Stimulated activated CD8-positive, alpha-beta memory T cell treated with anti-CD3 and anti-CD28 coated beads, Interleukin-4, amount 100 ng/mL, for 4 hours (primary cell): Measurements from ENCODE around the gene LIN9.
"Not testable (repeated sequence)": the region's sequence is repeated elsewhere in the genome, so short reads cannot be mapped to it uniquely, and the experiment has no call there.

Source experiments
- DNase-seq, 2 donors: peaks; one replicate each; pipeline ENCODE4 v3.0.0-alpha.2; 2020; ENCODE audit warnings: low read depth in 2 of 2, low spot score in 1 of 2

The LIN9 gene

DNA sequence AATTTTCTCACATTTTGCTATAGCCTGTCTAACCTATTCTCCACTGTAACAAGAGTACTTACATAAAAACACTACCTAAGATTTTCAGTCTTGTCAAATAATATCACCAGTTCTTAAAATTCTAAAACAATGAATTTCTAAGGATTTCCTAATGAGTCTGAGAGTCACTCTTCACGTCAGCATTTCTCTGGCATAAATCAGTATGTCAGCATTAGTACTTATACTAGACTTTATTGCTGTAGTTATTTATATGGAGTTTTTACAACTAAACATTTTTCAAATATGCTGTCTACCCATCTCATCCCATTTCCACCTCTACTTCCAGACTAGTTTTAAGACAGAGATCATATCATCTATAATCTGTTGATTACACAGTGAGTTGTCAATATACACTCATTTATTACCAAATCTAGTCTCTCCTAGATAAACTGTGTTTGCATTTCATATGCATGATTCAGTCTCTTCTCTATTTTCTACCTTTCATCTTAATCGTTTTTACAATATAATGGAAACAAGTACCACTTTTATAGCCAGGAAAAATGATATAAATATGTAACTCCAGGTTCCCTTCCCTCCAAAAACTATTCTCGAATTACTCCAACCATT lies 32.8 kb downstream of the LIN9 start:
- no peak for DNase-seq

DNA sequence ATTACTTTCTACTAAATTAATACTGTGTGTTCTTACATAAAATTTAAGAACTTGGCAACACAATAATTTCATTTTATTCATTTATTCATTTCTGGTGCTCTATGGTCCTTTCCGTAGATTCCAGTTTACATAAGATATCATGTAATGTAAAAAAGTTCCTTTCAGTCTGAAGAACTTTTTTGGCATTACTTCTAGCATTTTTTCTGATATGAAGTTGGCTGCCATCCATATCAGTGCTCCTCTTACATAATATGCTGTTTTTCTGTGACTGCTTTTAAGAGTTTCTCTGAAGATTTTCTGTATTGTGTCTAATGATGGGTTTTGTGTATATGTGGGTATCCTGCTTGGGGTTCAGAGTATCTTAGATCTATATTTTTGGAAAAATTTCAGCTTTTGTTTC lies 34.8 kb downstream of the LIN9 start:
- no peak for DNase-seq

DNA sequence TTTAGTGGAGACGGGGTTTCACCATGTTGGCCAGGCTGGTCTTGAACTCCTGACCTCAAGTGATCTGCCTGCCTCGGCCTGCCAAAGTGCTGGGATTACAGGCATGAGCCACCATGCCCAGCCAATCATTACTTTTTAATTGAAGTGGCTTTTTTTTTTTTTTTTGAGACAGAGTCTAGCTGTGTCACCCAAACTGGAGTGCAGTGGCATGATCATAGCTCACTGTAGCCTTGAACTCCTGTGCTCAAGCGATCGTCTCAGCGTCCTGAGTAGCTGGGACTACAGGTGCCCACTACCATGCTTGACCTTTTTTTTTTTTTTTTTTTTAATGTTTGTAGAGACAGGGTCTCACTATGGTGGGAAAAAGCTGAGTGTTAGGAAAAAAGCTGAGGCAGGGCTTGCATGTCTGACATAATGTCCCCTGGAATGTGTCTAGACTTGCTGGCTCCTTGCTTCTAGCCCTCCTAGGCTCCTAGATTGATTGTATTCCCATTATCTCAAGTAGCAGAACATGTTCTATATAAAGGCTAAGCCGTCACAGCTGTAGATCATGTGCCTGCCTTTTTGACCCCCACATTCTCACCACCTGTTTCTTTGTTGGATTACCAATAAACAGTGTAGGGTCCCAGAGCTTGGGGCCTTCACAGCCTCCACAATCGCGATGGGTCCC lies 36.6 kb downstream of the LIN9 start:
- not testable (repeated sequence) for DNase-seq

DNA sequence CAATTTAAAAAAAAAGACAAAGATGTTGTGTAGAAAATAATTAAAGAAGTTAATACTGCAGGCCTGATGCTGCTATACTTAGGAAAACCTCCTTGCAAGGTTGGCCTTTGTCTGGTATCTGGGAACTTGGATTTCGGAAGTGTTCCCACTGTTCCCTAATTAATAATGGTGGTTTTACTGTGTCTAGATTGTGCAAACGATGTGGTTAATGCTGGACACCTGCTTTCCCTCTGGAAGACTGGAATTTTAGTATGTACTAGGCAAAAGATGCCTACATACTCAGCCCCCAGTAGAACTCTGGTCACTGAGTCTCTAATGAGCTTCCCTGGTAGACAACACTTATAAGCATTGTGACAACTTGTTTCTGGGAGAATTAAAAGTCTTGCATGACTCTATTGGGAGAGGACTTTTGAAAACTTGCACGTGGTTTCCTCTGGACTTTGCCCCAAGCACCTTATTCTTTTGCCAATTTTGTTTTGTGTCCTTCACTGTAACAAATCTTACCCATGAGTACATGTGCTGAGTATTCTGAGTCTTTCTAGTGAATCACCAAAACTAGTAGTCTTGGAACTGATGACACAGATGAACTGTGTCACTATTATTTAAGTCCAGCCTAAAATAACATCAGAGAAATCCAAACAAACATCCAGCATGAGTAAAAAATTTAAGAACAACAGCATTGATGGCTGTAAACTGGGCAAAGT lies 40.4 kb downstream of the LIN9 start:
- no peak for DNase-seq

DNA sequence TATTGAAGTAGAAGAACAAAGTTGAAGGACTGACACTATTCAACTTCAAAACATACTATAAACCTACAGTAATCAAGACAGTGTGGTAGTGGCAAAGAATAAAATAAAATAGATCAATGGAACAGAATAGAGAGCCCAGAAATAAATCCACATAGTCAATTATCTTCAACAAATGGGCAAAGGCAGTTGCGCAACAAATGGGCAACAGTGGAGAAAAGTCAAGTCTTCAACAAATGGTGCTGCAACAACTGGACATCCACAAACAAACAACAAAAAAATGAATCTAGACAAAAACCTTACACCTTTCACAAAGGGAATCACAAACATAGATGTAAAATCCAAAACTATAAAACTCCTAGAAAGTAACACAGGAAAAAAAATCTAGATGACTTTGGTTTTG lies 47.1 kb downstream of the LIN9 start:
- DNase-seq = no peak

DNA sequence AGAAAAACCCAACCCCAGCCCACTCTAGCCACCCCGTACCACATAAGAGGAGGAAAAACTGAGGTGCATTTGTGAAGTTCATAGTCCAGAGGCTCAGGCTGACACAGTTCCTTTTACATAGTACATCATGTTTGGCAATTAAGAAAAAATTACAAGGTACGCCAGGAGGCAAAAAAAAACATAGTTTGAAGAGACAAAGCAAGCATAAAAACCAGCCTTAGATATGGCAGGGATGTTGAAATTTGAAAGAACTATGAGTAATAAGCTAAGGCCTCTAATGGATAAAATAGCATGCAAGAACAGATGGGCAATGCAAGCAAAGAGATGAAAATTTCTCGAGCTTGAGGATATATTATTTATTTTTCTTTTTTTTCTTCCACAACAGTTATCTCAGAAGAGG lies 53.6 kb downstream of the LIN9 start:
- DNase-seq = no peak

DNA sequence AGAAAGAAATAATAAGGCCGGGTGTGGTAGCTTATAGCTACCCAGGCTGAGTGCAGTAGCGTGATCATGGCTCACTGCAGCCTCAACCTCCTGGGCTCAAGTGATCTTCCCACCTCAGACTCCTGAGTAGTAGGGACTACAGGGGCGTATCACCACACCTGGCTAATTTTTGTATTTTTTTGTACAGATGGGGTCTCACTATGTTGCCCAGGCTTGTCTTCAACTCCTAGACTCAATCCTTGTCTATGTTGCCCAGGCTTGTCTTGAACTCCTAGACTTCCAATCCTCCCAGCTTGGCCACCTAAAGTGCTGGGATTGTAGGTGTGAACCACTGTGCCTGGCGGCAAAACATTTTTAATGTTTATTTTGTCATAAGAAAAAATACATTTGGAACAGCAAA lies 55.0 kb downstream of the LIN9 start:
- no peak for DNase-seq

DNA sequence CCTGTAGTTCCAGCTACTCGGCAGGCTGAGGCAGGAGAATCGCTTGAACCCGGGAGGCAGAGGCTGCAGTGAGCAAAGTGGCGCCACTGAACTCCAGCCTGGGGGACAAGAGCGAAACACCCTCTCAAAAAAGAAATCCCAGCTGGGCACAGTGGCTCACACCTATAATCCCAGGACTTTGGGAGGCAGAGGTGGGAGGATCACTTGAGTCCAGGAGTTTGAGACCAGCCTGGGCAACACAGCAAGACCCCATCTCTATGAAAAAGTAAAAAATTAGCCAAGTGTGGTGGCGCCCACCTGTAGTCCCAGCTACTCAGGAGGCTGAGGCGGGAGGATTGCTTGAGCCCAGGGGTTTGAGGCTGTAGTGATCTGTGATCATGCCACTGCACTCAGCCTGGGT lies 56.1 kb downstream of the LIN9 start:
- not testable (repeated sequence) for DNase-seq

DNA sequence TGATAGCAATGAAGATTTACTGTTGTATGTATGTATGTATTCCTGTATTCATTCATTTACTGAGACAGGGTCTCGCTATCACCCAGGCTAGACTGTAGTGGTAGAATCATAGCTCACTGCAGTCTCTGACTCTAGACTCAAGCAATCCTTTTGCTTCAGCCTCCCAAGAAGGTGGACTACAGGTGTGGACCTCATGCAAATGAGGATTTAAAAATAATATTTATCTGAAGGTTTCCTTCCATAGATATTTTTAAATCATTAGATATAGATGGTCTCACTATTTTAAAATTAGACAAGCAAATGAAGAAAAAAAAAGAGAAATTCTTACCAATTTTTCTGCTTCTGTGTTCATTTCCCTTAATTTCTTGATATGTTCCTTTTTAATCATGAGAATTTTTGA lies 58.5 kb downstream of the LIN9 start:
- DNase-seq = no peak

DNA sequence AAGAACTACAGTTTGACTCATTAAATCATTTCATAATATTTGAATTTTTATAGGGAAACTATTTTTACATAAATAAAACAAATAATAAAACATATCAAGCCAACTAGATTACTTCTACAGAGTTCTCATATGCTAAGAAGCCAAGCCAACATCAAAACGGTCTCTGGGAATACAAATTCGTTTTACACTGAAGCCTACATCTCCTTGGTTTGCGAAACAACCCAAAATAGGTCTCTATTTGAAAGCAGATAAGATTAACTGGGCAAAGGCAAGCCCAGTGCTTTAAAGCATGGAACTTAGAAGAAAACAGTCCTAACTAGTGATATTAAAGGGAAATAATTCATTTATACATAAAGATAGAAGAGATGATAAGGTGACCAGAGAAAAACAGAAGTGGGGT lies 60.2 kb downstream of the LIN9 start:
- DNase-seq = no peak

DNA sequence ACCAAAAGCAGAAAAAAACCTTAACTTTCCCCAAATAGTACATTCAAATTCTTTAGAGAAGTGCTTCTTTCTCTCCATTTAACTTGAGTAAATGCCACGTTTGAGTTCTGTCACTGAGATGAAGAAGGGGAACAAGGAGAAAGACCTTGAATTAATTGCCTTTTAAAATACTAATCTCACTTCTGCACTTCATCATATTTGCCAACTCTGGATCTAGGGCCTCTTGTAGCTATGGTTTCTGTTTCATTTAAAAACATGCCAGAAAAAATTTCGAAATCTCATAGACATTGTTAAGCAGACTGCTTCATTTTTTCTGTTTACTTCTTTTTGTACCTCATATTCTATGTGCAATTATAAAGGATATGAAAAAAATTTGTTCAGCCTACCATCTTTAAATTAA lies 60.9 kb downstream of the LIN9 start:
- DNase-seq = no peak

DNA sequence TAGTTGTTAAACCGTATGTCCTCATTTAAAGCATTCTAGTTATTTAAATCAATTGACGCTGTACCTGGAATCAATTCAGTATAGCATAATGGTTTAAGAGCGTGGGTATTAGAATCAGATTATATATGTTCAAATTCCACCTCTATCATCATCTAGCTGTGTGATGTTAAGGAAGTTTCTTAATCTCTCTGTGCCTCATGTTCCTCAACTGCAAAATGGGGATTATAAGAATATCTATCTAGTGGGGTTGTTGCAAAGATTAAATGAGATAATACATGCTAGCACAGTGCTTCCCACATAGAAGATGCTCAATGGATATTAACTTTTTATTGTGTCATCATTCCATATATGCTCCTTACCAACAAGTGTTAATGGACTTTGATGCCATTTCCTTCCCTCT lies 69.5 kb downstream of the LIN9 start:
- no peak for DNase-seq

DNA sequence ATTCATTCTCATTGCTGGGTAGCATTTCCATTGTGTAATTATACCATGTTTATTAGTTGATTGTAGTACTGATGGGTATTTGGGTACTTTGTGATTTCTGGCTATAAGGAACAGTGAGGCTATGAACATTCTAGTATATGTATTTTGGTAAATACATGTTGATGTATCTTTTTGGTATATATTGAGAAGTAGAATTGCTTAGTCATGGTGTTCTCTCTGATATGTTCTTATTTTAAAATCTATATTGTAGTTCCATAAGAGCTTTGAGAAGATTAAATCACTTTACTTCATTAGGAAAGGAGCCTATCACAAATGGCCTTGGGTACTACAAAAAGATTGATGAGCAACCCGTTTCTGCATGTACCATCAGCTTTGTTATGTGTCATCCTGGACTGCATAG lies 72.1 kb downstream of the LIN9 start:
- DNase-seq = no peak

DNA sequence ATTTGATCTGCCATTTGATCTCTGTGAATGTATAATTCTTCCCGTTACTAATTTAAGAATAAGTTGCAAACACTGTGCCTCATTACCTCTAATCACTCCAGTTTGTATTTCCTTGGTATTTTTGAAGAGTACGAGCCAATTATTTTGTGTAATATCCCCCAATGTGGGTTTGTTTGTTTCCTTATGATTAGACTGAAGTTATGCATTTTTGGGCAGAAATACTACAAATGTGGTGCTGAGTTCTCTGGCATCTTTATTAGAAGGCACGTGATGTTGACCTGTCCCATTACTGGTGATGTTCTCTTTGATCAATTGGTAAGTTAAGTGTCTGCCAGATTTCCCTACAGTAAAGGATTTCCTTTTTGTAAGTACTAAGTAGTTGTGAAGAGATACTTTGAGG lies 75.2 kb downstream of the LIN9 start:
- no peak for DNase-seq

DNA sequence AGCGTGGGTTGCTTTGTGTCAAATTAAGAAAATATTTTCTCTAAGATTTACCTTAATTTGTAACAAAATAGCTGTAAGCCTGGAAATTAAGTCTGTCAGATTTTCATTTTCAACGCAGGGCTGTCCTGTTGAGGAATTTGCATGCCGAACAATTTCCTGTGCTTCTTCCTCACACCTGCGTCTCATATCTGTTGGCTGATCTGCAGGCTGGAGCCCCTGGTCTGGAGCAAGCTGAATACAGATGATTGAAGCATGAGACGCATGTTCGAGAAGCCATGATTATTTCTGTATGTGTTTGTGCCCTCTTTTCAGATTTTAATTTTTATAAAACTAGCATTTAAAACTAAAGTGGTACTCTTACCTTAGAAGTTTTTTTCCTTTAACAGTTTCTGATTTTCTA lies 75.7 kb downstream of the LIN9 start:
- DNase-seq = no peak

DNA sequence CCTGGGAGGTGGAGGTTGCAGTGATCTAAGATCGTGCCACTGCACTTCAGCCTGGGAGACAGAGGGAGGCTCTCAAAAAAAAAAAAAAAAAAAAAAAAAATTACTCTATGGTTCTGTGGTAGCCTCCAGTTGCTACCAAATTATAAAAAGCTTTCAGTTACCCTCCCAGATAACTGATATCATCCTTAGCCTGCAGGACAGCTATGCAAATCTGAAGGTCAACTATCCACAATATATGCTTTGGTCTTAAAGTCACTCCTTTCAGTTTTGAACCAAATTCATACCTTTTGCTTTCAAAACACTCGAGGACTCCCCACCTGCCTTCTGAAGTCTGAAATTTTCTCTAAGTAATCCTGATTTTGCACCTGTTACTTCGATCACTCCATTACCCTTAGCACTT lies 82.4 kb downstream of the LIN9 start:
- DNase-seq = no peak

DNA sequence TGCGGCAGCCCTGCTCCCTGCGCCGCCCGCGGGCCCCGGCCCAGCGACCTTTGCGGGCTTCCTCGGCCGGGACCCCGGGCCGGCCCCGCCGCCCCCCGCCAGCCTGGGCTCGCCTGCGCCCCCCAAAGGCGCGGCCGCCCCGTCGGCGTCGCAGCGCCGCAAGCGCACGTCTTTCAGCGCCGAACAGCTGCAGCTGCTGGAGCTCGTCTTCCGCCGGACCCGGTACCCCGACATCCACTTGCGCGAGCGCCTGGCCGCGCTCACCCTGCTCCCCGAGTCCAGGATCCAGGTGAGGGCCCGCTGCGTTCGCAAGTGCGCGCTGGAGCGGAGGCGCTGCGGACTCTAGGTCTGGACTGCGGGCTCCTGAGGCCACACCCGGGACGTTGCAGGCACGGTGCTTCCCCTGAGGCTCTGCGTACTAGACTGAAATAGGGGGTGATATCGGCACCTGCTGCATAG lies 85.1 kb downstream of the LIN9 start:
- DNase-seq = no peak

DNA sequence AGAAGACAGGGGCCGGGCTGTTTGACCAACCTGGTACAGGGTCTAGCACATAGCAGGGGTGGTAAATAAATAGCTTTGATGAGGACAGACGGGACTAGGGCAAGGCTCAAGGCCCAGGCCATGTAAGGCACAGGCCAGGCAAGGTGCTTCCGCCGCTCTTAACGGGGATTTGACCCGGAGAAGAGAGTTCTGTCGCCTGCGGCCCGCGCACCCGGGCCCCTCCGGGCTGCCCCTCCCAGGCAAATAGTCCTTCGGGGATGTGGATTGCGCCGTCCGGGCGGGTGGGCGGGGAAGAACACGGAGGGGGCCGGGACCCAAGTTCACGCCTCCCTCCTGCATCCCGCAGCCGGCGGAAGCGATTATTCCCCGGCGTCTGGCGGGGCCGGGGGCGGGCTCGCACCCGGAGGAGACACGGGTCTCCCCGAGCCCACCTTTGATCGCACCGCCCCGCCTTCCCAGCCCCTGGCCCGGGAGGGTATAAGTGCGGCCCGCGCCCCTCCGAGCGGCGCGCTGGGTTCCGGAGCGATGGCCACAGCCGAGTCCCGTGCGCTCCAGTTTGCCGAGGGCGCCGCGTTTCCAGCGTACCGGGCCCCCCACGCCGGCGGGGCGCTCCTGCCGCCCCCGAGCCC lies 85.7 kb downstream of the LIN9 start, which contains the start of gene MIXL1:
TSS of gene MIXL1 (plus strand) at position 508 of the 629 bp plus-strand sequence. CDS start at position 526, 18 bp downstream.
- no peak for DNase-seq

DNA sequence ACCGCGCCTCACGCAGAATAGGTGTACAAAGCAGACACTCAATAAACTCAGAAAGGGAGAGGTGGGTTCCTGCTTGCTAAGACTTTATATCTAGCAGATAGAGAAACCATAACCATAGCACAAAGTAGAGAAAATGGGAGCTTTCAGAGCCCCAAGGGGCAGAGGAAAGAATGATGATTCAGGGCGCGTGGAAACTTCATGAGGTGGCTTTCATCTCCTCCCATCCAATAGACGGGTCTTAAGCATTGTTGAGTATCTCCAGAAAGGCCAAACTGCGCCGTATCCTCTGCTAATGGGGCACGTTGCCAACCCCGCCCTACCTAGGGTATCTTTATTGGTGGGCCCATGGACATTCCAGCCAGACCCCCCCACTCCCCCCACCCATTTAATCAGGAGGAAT lies 86.3 kb downstream of the LIN9 start:
- no peak for DNase-seq

DNA sequence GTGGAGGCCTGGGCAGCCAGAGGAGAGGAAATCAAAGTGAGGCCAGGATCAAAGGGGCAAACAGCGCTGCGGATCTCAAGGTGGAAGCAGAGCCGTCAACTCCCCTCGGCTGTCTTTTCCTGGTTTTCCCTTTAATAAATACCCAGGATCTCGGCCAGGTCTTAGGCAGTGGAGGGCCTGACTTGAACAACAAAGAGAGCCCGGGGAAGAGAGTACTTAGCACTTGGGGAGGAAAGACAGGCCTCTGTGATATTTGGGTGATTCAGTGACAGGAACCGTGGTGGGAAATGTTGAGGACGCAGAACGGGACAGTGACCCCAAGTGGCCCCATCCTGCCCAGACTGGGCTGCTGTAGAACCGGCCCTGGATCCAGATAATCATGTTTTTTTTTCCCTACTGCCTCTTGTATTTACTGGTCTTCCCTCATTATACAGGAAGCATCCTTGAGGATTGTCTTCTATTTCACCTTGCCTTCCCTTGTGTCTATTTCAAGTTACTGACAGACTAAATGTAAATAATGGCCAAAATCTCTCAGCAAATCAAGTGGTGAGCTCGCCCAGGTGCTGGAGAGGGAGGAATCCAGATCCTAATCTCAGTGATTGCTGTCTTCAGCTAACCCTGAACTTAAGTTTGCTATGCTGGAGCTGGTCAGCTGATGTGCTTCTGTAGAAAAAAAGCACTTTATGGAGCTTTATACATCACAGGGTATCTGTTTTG lies 88.3 kb downstream of the LIN9 start:
- DNase-seq = no peak

DNA sequence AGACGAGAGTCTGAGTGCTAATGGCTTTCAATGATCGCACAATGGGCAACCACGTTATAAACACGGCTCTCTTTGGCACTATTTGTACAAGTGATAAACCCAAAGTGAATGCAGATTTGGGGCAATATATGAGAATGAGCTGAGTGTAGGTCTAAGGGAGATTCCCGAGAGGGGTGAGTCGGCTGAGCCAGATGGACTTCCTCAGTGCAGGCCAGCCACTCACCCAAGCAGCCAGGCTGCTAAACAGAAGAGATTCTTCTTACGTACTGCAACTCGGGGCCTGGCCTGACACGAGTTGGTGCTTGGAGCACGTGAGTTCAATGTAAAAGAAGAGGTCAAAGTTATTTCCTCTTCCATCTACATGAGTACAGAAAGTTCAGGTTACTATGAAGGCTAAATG lies 91.7 kb downstream of the LIN9 start:
- DNase-seq = no peak
